MM.1S (cell line): Measurements from ENCODE around the gene EVI5L.
"Not testable (repeated sequence)": the region's sequence is repeated elsewhere in the genome, so short reads cannot be mapped to it uniquely, and the experiment has no call there.

Source experiments
- DNase-seq: peaks from one replicate; pipeline ENCODE4 v3.0.0-alpha.2; 2015
- H2AFZ ChIP-seq: fragments of 300-600 bp; sonication (generic); 2 replicates; pipeline ENCODE4 v1.6.0; 2016; ENCODE audit warnings: antibody characterized with exemption, low read length
- H3F3A ChIP-seq: fragments of 300-600 bp; sonication (generic); 2 replicates; pipeline ENCODE4 v1.6.1; 2016; ENCODE audit warnings: mild to moderate bottlenecking, antibody characterized with exemption, low read length, moderate library complexity, mixed read lengths; ENCODE audit not compliant: insufficient read depth
- H3K27ac ChIP-seq: fragments of 300-600 bp; sonication (generic); 2 replicates; pipeline ENCODE4 v1.5.1; 2016; ENCODE audit warnings: mild to moderate bottlenecking, low read length
- H3K27me3 ChIP-seq: fragments of 300-600 bp; sonication (generic); replicated peaks from 2 replicates; pipeline ENCODE4 v1.6.0; 2016; ENCODE audit warnings: low read length; ENCODE audit not compliant: insufficient read depth
- H3K36me3 ChIP-seq: fragments of 300-600 bp; sonication (generic); replicated peaks from 2 replicates; pipeline ENCODE4 v1.6.1; 2016; ENCODE audit warnings: mild to moderate bottlenecking, low read length, mixed read lengths; ENCODE audit not compliant: insufficient read depth
- H3K4me1 ChIP-seq: fragments of 300-600 bp; sonication (generic); 2 replicates; pipeline ENCODE4 v1.6.1; 2016; ENCODE audit warnings: low read length, mixed read lengths
- H3K4me2 ChIP-seq: fragments of 300-600 bp; sonication (generic); 2 replicates; pipeline ENCODE4 v1.6.0; 2016; ENCODE audit warnings: low read depth, low read length
- H3K4me3 ChIP-seq: fragments of 300-600 bp; sonication (generic); 2 replicates; pipeline ENCODE4 v1.5.1; 2016; ENCODE audit warnings: low read length, mixed read lengths
- H3K79me2 ChIP-seq: fragments of 300-600 bp; sonication (generic); 2 replicates; pipeline ENCODE4 v1.6.1; 2016; ENCODE audit warnings: mixed run types, low read length, mixed read lengths
- H3K9ac ChIP-seq: fragments of 300-600 bp; sonication (generic); 2 replicates; pipeline ENCODE4 v1.6.1; 2016; ENCODE audit warnings: low read length, mixed read lengths
- H3K9me2 ChIP-seq: fragments of 300-600 bp; sonication (generic); replicated peaks from 2 replicates; pipeline ENCODE4 v1.6.1; 2016; ENCODE audit warnings: mild to moderate bottlenecking, low read length, mixed read lengths; ENCODE audit not compliant: insufficient read depth
- H3K9me3 ChIP-seq: fragments of 300-600 bp; sonication (generic); replicated peaks from 2 replicates; pipeline ENCODE4 v1.6.1; 2016; ENCODE audit warnings: mild to moderate bottlenecking, low read length, mixed read lengths; ENCODE audit not compliant: insufficient read depth
- H4K20me1 ChIP-seq: fragments of 300-600 bp; sonication (generic); 2 replicates; pipeline ENCODE4 v1.6.1; 2016; ENCODE audit warnings: mild to moderate bottlenecking, low read length, moderate library complexity, mixed read lengths; ENCODE audit not compliant: insufficient read depth
- EZH2 ChIP-seq: fragments of 300-600 bp; sonication (generic); optimal IDR thresholded peaks from 2 replicates; pipeline ENCODE3; 2017; ENCODE audit warnings: low read depth, mild to moderate bottlenecking, antibody characterized with exemption, low read length, mixed read lengths
- EZH2phosphoT487 ChIP-seq: fragments of 300-600 bp; sonication (generic); IDR thresholded peaks from 2 replicates; pipeline ENCODE4 v1.6.1; 2018; ENCODE audit warnings: antibody characterized with exemption, low read length
- TF ChIP-seq, protein P1 (sequence below): fragments of 300-600 bp; sonication (generic); IDR thresholded peaks from 2 replicates; pipeline ENCODE4 v1.5.1; 2016; ENCODE audit warnings: antibody characterized with exemption, low read length, mixed read lengths

Gene EVI5L

DNA sequence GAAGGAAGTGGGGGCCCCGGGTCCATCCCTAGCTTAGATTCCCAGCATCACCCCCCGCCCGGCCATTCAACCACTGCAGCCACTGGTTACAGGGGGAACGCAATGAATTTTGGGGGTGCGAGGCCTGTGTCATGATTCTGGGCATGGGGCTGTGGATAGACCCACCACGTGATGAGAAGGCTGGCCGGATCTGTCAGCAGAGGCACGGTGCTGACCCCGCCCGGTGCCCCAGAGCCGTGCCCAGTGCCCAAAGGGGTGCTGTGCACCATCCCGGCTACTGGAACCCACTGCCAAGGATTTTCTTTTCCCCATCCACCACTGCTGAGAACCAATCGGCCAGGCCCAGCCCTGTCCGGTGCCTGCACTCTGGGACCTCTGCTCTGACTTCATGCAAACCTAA lies 39.6 kb upstream of the EVI5L start:
- H3K4me2 ChIP-seq, result no peak overlapping the region
- no peaks in the 10 kb centered on the region for H3K79me2 ChIP-seq
- no peaks in the 10 kb centered on the region for H3K9me2 ChIP-seq
- H3K9ac ChIP-seq, result no peak overlapping the region
- H3K27me3 ChIP-seq, result peaks cover 94% of the 10 kb centered on the region
- H4K20me1 ChIP-seq, result no peaks in the 10 kb centered on the region
- TF ChIP-seq EZH2phosphoT487 (no peak), EZH2 (no peak)
- TF ChIP-seq, protein P1, sequence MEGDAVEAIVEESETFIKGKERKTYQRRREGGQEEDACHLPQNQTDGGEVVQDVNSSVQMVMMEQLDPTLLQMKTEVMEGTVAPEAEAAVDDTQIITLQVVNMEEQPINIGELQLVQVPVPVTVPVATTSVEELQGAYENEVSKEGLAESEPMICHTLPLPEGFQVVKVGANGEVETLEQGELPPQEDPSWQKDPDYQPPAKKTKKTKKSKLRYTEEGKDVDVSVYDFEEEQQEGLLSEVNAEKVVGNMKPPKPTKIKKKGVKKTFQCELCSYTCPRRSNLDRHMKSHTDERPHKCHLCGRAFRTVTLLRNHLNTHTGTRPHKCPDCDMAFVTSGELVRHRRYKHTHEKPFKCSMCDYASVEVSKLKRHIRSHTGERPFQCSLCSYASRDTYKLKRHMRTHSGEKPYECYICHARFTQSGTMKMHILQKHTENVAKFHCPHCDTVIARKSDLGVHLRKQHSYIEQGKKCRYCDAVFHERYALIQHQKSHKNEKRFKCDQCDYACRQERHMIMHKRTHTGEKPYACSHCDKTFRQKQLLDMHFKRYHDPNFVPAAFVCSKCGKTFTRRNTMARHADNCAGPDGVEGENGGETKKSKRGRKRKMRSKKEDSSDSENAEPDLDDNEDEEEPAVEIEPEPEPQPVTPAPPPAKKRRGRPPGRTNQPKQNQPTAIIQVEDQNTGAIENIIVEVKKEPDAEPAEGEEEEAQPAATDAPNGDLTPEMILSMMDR, result no peak
- no peak overlapping the region for H2AFZ ChIP-seq
- no peak for DNase-seq
- no peaks in the 10 kb centered on the region for H3K9me3 ChIP-seq
- no peaks in the 10 kb centered on the region for H3F3A ChIP-seq
- H3K4me3 ChIP-seq, result no peak overlapping the region
- no peak overlapping the region for H3K27ac ChIP-seq
- H3K36me3 ChIP-seq, result no peaks in the 10 kb centered on the region
- no peaks in the 10 kb centered on the region for H3K4me1 ChIP-seq

DNA sequence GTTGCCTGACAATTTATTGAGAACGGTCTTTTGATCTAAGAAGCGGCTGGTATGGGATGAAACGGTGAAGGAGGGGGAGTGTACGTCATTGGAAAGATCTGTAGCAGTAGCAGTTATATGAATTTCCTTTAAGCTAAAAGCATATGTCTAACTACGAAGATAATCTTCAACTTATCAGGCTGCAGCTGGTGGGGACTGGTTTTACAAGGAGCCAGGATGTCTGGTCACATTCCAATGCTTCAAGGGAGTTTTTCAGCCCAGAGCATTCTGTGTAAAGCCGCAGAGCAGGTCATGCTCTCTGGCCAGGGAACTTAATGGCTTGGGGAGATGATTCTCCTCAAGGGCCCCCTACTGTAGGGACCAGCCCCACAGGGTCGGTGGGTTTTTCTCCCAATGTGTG lies 37.7 kb upstream of the EVI5L start:
- Histone ChIP-seq H3K79me2 (no peaks in the 10 kb centered on the region), H3K9me2 (no peaks in the 10 kb centered on the region), H3K4me1 (no peaks in the 10 kb centered on the region), H3F3A (no peaks in the 10 kb centered on the region), H3K27ac (no peak overlapping the region), H3K9ac (no peak overlapping the region), H3K4me2 (no peak overlapping the region), H3K9me3 (no peaks in the 10 kb centered on the region), H3K4me3 (no peak overlapping the region), H3K27me3 (peaks cover 96% of the 10 kb centered on the region), H4K20me1 (no peaks in the 10 kb centered on the region), H3K36me3 (no peaks in the 10 kb centered on the region), H2AFZ (no peak overlapping the region)
- TF ChIP-seq EZH2phosphoT487 (no peak), EZH2 (no peak)
- TF ChIP-seq, protein P1, result no peak
- DNase-seq, result no peak

DNA sequence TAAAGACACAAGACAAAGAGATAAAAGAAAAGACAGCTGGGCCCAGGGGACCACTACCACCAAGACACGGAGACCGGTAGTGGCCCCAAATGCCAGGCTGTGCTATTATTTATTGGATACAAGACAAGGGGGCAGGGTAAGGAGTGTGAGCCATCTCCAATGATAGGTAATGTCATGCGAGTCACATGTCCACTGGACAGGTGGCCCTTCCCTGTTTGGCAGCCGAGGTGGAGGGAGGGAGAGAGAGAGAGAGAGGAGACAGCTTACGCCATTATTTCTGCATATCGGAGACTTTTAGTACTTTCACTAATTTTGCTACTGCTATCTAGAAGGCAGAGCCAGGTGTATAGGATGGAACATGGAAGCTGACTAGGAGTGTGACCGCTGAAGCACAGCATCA lies 37.3 kb upstream of the EVI5L start:
- not testable (repeated sequence) for H3F3A ChIP-seq, H3K9me2 ChIP-seq, H3K27ac ChIP-seq, H3K9me3 ChIP-seq, H3K4me3 ChIP-seq, H3K4me2 ChIP-seq, DNase-seq, H3K9ac ChIP-seq, H3K36me3 ChIP-seq, H3K4me1 ChIP-seq, H4K20me1 ChIP-seq, H3K79me2 ChIP-seq, H2AFZ ChIP-seq
- peaks cover 96% of the 10 kb centered on the region for H3K27me3 ChIP-seq

DNA sequence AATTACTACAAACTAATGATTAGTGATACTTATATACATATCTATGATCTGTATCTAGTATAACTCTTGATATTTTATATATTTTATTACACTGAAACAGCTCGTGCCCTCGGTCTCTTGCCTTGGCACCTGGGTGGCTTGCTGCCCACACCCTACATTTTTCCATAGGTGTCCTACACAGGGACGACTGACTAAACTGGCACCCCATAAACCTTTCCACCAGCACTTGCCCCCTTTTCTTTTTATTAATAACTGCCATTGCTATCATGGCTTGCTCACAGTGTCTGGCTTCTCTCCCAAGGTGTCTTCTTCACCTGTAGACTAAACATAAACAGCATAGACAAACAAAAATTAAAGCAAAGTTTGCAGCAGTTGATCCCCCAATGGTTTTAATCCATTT lies 36.5 kb upstream of the EVI5L start:
- no peaks in the 10 kb centered on the region for H3K4me1 ChIP-seq
- H3K79me2 ChIP-seq, result no peaks in the 10 kb centered on the region
- H3K4me2 ChIP-seq, result no peak overlapping the region
- H2AFZ ChIP-seq, result no peak overlapping the region
- no peaks in the 10 kb centered on the region for H4K20me1 ChIP-seq
- no peak overlapping the region for H3K9ac ChIP-seq
- no peaks in the 10 kb centered on the region for H3K36me3 ChIP-seq
- H3K9me2 ChIP-seq, result no peaks in the 10 kb centered on the region
- no peak for DNase-seq
- no peak overlapping the region for H3K4me3 ChIP-seq
- no peaks in the 10 kb centered on the region for H3F3A ChIP-seq
- peaks cover 96% of the 10 kb centered on the region for H3K27me3 ChIP-seq
- TF ChIP-seq, protein P1, result no peak
- TF ChIP-seq EZH2phosphoT487 (no peak), EZH2 (no peak)
- no peak overlapping the region for H3K27ac ChIP-seq
- no peaks in the 10 kb centered on the region for H3K9me3 ChIP-seq
